CD4-positive, alpha-beta T cell treated with Interleukin-10 for 1 hour (primary cell): ENCODE results near the gene FUT7.

ENCODE experiments used
- DNase-seq: peaks from one replicate; pipeline ENCODE4 v3.0.0-alpha.2; 2020

The FUT7 gene

GRCh38 chr9:136997830-136998234 lies 34.1 kb downstream of the FUT7 start:
- DNase-seq: peak; percentile 57

- no peak for DNase-seq
Observed at GRCh38 chr9:136997371-136997770, 34.5 kb downstream of the FUT7 start.

- DNase-seq: peak; percentile 67
Observed at GRCh38 chr9:136996361-136997292, 35.3 kb downstream of the FUT7 start, which contains the start of gene CLIC3. CLIC3 (minus strand) TSS chr9:136996568; CDS start chr9:136996543, 25 bp downstream.

GRCh38 chr9:136995772-136996311 lies 36.0 kb downstream of the FUT7 start:
- DNase-seq: no peak

- DNase-seq: no peak
Observed at GRCh38 chr9:136995362-136995761, 36.5 kb downstream of the FUT7 start.

GRCh38 chr9:136994888-136995230 lies 37.0 kb downstream of the FUT7 start:
- DNase-seq: no peak

GRCh38 chr9:136994180-136994887 lies 37.6 kb downstream of the FUT7 start:
- DNase-seq: no peak

- no peak for DNase-seq
Observed at GRCh38 chr9:136992819-136993369, 39.0 kb downstream of the FUT7 start.

- peak; percentile 94 for DNase-seq
Observed at GRCh38 chr9:136991993-136992818, 39.7 kb downstream of the FUT7 start, which contains the start of gene PAXX. PAXX (plus strand) TSS chr9:136992422; CDS start chr9:136992444, 22 bp downstream.

- no peak for DNase-seq
Observed at GRCh38 chr9:136990242-136990911, 41.5 kb downstream of the FUT7 start.

GRCh38 chr9:136988872-136989271 lies 43.0 kb downstream of the FUT7 start:
- DNase-seq: no peak

- DNase-seq: no peak
Observed at GRCh38 chr9:136985853-136986252, 46.0 kb downstream of the FUT7 start.

- DNase-seq: no peak
Observed at GRCh38 chr9:136985027-136985602, 46.8 kb downstream of the FUT7 start.

GRCh38 chr9:136984464-136985026 lies 47.3 kb downstream of the FUT7 start:
- no peak for DNase-seq

- DNase-seq: no peak
Observed at GRCh38 chr9:136983656-136984314, 48.1 kb downstream of the FUT7 start.

- DNase-seq: no peak
Observed at GRCh38 chr9:136983167-136983566, 48.7 kb downstream of the FUT7 start.

GRCh38 chr9:136982232-136983051 lies 49.4 kb downstream of the FUT7 start, which contains the start of gene LCNL1:
LCNL1 (plus strand) TSS chr9:136982993; CDS start chr9:136983587, 594 bp downstream.
- DNase-seq: no peak

GRCh38 chr9:136981588-136982231 lies 50.2 kb downstream of the FUT7 start:
- no peak for DNase-seq
